ENCODE data around the gene ERBB2. TPM values are rescaled to one million over a fixed set of nuclear protein-coding genes. Genes with fewer than 3 reads are reported as not detected.
A peak's percentile ranks its signal among the peaks of the same experiment; 100 is the strongest.

ERBB2 gene
- total and polyA plus RNA-seq, 2 of the 13 experiments (the other 11 are each of a cell fraction or from before 2014, with no cell fraction given), result 57.7 to 64.1 TPM

DNA sequence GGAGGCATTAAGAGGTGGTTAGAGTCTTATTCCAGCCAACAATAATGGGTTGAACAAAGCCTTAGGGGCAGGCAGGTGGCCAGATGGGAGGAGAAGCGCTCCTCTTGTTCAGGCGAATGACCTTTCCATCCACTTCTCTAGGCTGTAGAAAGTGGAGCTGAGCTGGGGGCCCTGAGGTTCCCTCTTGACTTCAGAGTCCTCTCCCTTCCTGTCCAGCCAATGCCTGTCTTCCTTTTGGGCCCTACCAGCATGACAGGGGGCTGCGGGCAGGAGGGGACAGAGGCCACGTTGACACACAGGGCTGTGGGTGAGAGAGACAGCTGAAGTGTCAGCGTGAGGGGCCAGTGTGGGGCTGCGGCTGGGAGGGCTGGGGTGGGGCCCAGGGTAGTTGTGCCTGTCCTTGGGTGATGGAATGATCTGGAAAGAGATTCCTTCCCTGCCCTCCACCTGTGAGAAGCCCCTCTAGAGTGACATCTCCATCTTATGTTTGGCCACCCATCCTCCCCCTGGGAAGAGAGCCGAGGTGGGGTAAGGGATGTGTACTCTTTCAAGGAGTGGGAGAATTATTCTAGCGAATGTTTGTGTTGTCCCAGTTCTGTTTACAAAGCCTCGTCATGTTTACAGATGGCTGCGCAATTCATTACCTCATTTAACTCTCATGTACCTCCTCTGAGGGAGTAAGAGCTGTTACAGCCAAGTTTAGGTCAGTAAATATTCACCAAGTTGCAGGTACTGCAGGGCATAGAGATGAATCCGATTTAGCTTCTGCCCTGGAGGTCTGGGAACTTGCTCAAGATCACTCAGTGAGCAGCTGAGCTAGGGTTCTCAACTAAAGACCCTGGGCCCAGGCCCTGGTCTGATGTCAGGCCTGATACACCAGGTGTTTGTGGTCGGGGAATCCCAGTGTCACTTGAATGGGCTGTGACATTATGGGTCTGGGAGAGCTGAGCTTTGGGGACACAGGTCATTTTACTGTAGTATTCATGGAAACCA, 3.3 kb downstream of the ERBB2 start (continued):
- TF ChIP-seq, protein P1, sequence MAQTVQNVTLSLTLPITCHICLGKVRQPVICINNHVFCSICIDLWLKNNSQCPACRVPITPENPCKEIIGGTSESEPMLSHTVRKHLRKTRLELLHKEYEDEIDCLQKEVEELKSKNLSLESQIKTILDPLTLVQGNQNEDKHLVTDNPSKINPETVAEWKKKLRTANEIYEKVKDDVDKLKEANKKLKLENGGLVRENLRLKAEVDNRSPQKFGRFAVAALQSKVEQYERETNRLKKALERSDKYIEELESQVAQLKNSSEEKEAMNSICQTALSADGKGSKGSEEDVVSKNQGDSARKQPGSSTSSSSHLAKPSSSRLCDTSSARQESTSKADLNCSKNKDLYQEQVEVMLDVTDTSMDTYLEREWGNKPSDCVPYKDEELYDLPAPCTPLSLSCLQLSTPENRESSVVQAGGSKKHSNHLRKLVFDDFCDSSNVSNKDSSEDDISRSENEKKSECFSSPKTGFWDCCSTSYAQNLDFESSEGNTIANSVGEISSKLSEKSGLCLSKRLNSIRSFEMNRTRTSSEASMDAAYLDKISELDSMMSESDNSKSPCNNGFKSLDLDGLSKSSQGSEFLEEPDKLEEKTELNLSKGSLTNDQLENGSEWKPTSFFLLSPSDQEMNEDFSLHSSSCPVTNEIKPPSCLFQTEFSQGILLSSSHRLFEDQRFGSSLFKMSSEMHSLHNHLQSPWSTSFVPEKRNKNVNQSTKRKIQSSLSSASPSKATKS (CRISPR knock-in tag; IDR thresholded peaks at IDR 0.05), result no peak
- TF ChIP-seq ZNF891 (CRISPR knock-in tag; IDR thresholded peaks at IDR 0.05) (no peak), RFX1 (IDR thresholded peaks at IDR 0.05) (no peak), ZNF160 (CRISPR knock-in tag; IDR thresholded peaks at IDR 0.05) (no peak), ZFP36L1 (CRISPR knock-in tag; IDR thresholded peaks at IDR 0.05) (peak; percentile 93), ZNF709 (CRISPR knock-in tag; IDR thresholded peaks at IDR 0.05) (no peak), ZSCAN20 (CRISPR knock-in tag; IDR thresholded peaks at IDR 0.05; ENCODE audit: borderline replicate concordance) (no peak), TBX3 (IDR thresholded peaks at IDR 0.05; ENCODE audit: borderline replicate concordance) (peak; percentile 83; the same call in 1 of the 2 replicates), KDM1A (CRISPR knock-in tag; IDR thresholded peaks at IDR 0.05) (no peak), ZNF790 (CRISPR knock-in tag; IDR thresholded peaks at IDR 0.05; ENCODE audit: borderline replicate concordance) (0 out of 2 replicates have a peak, but pooled peaks have one; percentile 43), ZNF383 (CRISPR knock-in tag; IDR thresholded peaks at IDR 0.05; ENCODE audit: borderline replicate concordance) (peak; percentile 74; the same call in 1 of the 2 replicates), ZFP1 (CRISPR knock-in tag; IDR thresholded peaks at IDR 0.05) (no peak), SRSF9 (IDR thresholded peaks at IDR 0.05; ENCODE audit: borderline replicate concordance, insufficient read depth, low read depth, low read length, poor library complexity, severe bottlenecking) (no peak), RXRA (CRISPR knock-in tag; IDR thresholded peaks at IDR 0.05) (peak; percentile 86)
- TF ChIP-seq, protein P2, sequence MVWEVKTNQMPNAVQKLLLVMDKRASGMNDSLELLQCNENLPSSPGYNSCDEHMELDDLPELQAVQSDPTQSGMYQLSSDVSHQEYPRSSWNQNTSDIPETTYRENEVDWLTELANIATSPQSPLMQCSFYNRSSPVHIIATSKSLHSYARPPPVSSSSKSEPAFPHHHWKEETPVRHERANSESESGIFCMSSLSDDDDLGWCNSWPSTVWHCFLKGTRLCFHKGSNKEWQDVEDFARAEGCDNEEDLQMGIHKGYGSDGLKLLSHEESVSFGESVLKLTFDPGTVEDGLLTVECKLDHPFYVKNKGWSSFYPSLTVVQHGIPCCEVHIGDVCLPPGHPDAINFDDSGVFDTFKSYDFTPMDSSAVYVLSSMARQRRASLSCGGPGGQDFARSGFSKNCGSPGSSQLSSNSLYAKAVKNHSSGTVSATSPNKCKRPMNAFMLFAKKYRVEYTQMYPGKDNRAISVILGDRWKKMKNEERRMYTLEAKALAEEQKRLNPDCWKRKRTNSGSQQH (CRISPR knock-in tag; IDR thresholded peaks at IDR 0.05; ENCODE audit: low read depth), result no peak; the same call in 1 of the 2 replicates
- TF ChIP-seq, protein P3, sequence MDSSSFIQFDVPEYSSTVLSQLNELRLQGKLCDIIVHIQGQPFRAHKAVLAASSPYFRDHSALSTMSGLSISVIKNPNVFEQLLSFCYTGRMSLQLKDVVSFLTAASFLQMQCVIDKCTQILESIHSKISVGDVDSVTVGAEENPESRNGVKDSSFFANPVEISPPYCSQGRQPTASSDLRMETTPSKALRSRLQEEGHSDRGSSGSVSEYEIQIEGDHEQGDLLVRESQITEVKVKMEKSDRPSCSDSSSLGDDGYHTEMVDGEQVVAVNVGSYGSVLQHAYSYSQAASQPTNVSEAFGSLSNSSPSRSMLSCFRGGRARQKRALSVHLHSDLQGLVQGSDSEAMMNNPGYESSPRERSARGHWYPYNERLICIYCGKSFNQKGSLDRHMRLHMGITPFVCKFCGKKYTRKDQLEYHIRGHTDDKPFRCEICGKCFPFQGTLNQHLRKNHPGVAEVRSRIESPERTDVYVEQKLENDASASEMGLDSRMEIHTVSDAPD (CRISPR knock-in tag; IDR thresholded peaks at IDR 0.05), result no peak
- TF ChIP-seq, protein P4, sequence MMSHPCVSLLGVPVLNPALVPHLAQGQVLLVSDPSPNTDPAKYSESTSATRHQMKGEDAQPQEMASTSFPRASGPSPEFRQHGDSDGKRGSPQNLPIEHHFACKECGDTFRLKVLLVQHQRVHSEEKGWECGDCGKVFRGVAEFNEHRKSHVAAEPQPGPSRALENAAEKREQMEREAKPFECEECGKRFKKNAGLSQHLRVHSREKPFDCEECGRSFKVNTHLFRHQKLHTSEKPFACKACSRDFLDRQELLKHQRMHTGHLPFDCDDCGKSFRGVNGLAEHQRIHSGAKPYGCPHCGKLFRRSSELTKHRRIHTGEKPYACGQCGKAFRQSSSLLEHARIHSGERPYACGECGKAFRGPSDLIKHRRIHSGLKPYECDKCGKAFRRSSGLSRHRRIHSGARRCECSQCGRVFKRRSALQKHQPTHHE (CRISPR knock-in tag; IDR thresholded peaks at IDR 0.05; ENCODE audit: borderline replicate concordance), result no peak
- TF ChIP-seq, protein P5, sequence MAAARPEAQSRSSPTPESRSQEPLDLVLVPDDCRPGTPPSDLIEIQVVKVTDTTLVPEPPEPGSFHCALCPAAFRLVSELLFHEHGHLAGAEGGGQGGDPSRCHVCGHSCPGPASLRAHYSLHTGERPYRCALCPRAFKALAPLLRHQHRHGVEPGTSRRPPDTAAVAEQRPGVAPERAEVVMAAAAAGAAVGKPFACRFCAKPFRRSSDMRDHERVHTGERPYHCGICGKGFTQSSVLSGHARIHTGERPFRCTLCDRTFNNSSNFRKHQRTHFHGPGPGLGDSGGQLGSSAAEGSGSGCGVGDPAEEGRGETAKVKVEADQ (CRISPR knock-in tag; IDR thresholded peaks at IDR 0.05; ENCODE audit: borderline replicate concordance), result peak; percentile 75; the same call in 1 of the 2 replicates
